GM21447 (cell line): ENCODE data around the gene BLID.

Source experiments
- ATAC-seq: cut with Tn5 transposase; IDR thresholded peaks from one replicate; pipeline ENCODE4 v1.9.1; 2021; ENCODE audit not compliant: unreplicated experiment

The BLID gene

DNA sequence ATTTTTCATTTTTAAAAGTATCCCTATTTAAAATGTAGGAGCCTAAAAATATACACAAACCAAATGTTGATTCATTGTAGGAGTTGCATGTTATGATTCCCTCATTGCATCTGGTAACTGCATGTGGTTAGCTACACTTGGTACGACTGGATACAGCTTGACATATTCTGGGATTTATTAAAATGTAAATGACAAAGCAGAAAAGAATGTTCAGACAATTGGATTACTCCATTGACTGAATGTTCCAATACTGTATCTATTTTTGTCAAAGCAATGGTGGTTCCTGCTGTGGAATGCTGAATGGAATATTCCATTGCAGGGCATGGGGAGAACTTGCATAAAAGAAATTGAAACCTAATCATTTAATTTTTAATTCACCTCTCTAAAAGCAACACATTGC, 30.8 kb downstream of the BLID start:
- ATAC-seq, result no peak

GRCh38 chr11:122082205-122082604, 33.8 kb downstream of the BLID start:
- no peak for ATAC-seq

DNA sequence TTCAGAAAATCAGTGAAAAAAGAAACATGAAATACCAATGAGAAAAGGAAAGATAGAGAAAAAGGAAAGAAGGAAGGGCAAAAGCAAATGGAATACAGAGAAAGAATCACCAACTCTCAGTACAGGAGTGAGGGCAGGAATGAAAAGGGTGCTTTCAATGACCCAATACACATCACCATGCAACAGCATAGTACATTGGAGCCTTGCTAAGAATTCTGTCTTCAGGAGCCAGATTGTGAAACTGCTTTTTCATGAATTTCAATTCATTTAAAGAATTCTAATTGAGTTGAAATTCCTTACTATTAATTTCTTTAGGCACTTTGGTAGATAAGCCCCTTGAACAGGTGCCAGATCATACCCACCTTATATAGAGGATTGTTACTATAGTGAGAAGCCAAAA, 34.9 kb downstream of the BLID start:
- ATAC-seq, result no peak

- no peak for ATAC-seq
Observed at GRCh38 chr11:122077459-122077858, 38.6 kb downstream of the BLID start.

DNA sequence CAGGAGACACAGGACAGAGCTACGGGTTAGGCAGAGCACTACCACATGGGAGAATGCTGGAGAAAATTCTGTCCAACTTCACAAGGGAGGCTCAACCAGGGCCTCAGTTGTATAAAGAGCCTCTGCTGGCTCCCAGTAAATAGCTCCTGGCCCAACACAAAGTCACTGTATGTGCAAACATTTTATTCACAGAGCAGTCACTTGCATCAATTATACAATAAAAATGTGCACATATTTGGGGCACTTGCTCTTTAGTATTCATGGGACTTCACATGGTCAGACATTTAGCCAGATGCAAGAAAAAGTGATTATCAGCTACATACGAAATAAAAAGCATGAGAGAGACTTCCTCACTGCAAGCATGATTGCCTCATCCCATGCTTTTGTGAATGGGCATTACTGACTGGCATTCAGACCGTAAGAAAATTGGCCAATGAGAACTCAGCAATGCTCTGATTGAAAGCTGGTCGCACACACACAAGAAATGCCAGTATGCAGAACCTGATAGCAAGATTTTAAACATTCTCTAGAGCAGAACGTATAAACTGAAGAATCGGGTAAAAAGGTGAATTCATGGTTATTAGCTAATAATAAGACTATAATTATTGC, 39.4 kb downstream of the BLID start:
- no peak for ATAC-seq

- no peak for ATAC-seq
Observed at GRCh38 chr11:122075016-122075415, 41.0 kb downstream of the BLID start.

DNA sequence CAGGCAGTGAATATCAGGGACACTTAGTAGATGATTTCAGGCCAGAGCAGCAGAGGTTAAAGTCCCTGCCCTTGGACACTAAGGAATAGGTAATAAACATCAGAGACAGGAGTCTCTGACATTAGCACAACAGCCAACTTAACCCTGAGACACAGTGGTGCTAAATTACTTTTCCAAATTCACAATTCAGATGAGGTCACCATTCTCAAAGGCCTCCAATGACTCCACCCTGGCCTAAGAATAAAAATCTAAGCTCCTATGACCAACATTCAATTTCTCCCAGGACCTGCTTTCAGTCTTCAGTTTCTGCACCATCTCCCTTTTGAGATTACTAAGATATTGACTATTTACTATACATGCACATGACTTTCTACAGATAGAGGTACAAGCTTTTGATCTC, 42.0 kb downstream of the BLID start:
- no peak for ATAC-seq

- no peak for ATAC-seq
Observed at GRCh38 chr11:122071709-122072202, 44.3 kb downstream of the BLID start.

- ATAC-seq, result no peak
Observed at GRCh38 chr11:122069707-122070360, 46.2 kb downstream of the BLID start.

DNA sequence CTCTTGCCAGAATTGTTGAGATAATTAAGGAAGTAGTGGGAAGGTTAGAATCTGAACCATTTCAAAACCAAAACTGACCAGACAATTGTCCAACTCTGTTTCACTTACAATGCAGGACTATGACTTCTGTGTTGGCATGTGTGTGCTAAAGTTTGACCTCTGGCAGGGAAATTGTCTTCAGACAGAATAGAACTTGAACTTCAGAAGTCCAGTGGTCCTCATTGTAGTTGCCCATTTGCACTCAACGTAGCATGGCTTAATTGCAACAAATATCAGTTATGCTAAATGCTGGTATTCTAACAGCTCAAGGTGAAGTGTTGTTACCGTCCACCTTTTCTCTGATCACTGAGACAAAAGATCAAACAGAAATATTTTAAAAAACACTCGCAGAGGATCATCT, 47.2 kb downstream of the BLID start:
- ATAC-seq, result no peak

- no peak for ATAC-seq
Observed at GRCh38 chr11:122068141-122068540, 47.9 kb downstream of the BLID start.
